Superior temporal gyrus (tissue), 1 donor: ENCODE data around the gene SLC25A19.
"Not testable (repeated sequence)": the region's sequence is repeated elsewhere in the genome, so short reads cannot be mapped to it uniquely, and the experiment has no call there.

Experiments used
- DNase-seq: peaks from one replicate; pipeline ENCODE4 v3.0.0-alpha.2; 2016; ENCODE audit errors: extremely low spot score

Gene SLC25A19

DNA sequence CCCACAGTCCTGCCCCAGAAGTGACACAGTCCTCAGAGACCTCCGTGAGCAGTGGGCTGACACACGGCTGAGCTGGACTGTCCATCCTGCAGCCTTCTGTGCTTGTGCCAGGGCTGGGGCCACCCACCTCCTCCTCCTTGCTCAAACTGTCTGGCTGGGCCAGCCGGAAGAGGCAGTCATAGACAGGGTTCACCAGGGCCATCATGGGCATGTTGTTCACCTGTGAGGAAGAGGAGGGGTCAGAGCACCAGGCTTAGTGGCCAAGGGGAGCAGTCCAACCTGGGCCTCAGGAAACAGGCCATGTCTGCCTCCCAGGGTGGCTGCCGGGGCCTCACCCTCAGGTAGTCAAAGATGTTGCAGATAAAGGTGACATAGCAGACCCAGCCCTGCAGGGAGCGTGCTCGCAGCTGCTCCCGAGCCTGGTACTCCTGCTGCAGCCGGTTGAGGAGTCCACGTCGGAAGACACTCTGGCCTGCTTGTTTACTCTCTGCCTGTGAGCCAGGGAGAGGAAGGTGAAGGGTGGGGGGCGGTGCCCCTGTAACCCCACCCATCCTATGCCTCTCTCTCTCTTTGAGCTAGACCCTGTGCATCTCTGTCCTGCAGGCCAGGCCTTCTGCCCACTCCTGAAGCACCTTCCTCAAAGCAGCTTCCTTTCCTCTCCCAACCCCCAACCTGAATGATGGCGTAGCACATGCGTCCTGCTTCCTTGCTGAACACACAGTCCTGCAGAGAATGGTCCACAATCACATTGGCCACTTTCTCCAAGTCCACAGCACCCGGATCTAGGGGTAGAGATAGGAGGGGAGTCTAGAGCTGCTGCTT lies 21.6 kb downstream of the SLC25A19 start:
- DNase-seq, result no peak

DNA sequence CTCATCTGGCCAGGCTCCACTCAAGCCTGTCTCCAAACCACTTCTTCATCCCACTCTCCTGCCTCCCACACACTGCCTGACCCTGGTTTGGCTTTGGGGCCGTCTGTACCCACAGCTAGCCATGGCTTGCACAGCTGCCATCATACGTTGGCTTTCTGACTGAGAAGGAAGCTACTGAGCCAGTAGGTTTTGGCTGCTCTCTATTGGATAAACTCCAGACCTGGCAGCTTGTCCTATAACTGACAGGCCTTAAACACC lies 22.2 kb downstream of the SLC25A19 start:
- no peak for DNase-seq

DNA sequence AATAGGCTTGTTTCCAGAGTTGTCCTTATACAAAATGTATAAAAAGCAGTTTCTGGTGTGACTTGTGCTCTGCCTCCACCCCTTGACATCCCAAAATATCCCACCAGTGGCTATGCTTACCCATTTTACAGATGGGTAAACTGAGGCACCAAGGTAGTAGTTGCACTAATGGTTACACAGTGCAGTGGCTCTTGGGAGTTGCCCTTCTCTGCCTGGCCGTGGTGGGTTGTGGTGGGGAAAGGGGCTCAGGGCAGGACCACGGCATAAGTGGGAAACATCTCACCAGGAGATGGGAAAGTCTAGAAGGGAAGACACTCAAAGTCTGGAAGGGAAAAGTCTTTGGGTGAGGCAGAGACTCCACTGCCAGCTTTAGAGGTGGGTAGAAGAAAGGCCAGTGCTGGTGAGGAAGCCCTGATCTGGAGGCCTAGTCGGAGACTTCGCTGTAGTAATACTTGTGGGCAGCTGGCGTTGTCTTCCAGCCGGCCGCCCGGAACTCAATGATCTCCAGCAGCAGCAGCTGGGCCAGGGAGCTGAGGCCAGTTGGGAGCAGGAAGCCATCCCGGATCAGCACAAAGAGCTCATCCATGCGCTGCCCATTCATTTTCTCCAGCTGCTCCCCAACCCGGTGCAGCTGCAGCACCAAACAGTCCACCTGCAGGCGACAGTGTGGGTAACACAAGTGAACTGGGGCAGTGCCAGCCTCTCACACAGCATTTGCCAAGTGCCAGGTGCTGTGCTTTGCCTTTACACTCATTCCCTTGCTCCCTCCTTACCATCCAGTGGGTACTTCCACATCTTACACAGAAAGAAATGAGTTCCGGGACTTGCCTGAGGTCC lies 22.7 kb downstream of the SLC25A19 start:
- no peak for DNase-seq

DNA sequence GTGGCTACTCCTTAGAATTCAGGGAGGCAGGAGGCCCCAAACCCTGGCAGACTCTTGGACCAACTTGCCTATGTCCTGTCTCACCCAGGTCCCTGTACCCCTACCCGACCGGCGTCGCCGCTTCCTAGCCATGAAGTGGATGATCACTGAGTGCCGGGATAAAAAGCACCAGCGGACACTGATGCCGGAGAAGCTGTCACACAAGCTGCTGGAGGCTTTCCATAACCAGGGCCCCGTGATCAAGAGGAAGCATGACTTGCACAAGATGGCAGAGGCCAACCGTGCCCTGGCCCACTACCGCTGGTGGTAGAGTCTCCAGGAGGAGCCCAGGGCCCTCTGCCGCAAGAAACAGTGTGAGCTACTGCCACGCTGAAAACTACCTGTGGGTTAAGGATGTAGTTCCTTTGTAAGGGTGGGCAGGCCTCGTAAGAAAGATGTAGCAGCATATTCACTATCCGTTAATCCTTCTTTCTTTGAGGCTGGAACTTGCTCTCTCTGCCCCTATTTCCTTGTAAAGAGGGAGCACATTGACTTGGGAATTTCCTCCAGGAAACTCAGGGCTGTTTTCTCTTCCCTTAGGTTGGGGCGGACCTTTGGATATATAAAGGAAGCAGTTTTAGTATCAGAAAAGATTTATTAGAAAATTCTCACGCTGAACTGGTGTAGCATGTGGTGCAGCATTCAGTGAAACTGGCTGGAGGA lies 23.5 kb downstream of the SLC25A19 start:
- DNase-seq, result no peak

DNA sequence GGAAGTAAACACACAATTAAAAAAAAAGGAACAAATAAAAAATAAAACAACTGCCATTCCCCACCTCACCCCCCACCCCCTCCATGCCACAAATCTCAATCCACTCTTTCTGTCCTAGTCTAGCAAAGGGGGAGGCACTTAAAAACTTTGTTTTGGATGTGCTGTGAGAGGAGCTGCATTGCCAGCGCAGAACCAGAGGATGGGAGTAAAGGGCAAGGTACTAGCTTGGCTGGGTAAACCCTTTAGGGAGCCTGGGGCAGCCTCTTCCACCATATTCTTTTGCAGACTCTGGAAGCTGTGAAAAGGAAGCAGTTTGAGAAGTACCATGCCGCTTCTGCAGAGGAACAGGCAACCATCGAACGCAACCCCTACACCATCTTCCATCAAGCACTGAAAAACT lies 26.2 kb downstream of the SLC25A19 start:
- DNase-seq, result no peak

DNA sequence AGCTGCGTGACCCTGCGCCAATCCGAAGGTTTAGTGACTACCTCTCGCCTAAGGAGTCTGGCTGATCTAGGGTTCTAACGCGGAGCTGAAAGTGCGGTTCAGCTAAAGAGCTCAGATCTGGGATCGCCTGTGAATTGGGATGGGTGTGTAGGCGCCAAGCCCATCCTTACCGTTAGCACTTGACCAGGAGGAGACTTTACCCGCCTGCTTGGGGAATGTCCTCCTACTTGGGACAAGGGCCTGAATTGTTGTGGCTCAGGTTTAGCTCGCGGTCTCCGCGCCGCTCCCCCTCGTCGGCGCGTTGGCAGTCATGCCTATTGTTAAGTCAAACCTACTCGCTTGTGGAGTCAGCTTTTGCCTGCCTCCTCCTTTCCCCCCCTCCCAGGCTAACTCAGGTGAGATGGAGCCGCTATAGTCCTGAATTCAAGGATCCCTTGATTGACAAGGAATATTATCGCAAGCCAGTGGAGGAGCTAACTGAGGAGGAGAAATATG lies 27.1 kb downstream of the SLC25A19 start:
- no peak for DNase-seq

DNA sequence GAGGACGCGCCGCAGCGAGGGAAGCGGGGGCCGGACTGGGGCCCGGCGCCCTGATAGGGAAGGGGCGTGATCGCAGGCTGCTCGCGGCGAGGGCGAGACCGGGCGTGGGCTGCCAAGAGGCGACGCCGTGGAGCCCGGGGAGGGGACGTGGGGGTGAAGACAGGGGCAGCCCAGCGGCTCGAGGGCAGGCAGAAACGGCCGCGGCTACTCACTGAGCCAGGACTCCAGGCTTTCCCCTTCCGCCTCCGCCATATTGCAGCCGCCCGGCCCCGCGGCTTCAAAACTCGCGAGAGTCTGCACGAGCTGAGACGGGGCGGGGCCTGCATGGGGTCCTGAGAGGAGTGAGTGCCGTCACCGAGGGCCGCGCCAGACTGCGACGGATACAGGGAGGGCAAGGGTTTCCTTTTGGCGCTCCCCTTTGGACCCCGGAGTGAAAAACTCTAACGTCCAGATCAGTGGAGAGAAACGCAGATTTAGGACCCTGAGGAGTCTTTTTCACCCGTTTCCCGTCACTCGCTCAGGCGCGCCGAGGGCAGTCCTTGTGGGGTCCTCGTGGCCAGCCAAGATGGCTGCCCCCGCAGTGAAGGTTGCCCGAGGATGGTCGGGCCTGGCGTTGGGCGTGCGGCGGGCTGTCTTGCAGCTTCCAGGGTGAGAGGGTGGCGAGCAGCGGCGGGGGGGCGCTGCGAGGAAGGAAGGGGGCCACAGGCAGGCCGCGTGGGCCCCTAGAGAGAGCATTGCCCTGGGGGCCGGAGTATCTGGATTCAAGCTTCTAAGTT lies 27.7 kb downstream of the SLC25A19 start, which contains the start of the genes GGA3 and MRPS7:
GGA3 (minus strand) TSS at position 271 of the 776 bp plus-strand sequence; CDS start at position 252, 19 bp downstream.
MRPS7 (plus strand) TSS at position 544 of the 776 bp plus-strand sequence; CDS start at position 566, 22 bp downstream.
- DNase-seq, result peak; percentile 95

DNA sequence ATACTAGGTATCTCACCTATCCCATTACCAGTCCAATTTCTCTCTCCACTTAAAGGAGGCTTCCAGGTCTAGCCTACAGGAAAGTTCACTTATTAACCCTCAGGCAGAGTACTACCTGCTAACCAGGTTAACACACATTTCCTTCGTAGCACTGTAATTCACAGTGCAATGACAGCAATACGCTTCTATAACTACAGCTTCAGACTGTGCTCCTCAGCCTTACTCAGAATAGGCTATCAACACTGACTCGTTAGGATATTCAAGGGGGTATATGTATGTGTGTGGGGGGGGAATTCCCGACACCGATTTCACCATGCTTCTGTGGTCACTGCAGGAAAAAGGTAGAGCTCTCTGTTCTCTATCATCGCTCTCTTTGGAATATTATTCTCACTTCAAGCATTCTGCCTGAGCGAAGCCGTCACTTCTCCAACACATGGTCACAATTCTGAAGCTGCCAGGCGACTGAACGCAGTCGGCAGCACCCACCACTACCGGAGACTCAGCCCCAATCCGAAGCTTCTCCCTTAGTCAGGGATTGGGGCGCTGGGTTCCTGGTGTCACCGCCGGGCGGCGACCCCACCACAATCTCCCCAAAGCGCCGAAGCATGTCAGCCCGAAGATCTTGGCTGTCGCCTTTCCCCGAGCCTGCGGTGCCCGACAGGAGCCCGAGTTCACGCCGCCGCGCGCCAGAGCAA lies 28.4 kb downstream of the SLC25A19 start:
- no peak for DNase-seq

DNA sequence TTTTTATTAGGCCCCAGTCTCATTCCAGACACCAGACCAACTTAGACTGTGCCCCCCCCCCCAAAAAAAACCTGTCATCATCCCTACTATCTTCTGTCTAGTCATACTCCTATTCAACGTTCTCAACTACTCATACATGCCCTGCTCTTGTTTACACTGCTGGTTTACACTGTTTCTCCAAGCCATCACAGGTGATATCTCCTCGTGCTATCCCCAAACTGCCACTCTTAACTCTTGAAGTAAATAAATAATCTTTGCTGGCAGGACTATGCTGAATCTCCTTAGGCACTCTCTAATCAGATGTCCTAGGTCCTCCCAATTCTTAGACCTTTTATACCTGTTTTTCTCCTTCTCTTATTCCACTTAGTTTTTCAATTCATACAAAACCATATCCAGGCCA lies 32.0 kb downstream of the SLC25A19 start:
- not testable (repeated sequence) for DNase-seq

DNA sequence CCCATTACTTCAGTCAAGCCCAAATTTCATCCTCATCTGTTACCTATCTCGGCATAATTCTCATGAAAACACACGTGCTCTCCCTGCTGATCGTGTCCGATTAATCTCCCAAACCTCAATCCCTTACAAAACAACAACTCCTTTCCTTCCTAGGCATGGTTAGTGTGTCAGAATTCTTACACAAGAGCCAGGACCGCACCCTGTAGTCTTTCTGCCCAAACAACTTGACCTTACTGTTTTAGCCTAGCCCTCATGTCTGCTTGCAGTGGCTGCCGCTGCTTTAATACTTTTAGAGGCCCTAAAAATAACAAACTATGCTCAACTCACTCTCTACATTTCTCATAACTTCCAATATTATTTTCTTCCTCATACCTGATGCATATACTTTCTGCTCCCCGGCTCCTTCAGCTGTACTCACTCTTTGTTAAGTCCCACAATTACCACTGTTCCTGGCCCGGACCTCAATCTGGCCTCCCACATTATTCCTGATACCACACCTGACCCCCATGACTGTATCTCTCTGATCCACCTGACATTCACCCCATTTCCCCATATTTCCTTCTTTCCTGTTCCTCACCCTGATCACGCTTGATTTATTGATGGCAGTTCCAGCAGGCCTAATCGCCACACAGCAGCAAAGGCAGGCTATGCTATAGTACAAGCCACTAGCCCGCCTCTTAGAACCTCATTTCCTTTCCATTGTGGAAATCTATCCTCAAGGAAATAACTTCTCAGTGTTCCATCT lies 33.1 kb downstream of the SLC25A19 start:
- DNase-seq, result not testable (repeated sequence)

DNA sequence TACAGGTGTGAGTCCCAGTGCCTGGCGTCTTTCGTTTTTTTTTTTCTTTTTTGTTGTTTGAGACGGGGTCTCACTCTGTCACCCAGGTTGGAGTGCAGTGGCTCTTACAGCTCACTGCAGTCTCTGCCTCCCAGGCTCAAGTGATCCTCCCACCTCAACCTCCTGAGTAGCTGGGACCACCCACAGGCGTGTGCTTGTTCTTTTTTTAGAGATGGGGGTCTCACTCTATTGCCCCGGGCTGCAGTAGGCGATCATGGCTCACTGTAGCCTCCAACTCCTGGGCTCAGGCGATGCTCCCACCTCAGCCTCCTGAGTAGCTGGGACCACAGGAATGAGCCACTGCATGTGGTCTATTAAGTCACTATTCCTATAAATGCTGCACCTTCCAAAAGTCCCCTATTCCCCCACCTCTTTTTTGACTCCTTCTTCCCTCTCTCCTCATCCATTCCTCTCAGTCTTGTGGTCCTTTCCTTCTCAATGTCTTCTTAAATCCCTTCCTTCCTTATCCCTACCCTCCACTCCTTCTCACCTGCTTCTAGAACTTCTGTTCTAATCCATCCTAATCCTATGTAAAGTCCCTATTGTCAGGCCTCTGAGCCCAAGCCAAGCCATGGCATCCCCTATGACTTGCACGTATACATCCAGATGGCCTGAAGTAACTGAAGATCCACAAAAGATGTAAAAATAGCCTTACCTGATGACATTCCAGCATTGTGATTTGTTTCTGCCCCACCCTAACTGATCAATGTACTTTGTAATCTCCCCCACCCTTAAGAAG lies 37.0 kb downstream of the SLC25A19 start:
- DNase-seq, result no peak

DNA sequence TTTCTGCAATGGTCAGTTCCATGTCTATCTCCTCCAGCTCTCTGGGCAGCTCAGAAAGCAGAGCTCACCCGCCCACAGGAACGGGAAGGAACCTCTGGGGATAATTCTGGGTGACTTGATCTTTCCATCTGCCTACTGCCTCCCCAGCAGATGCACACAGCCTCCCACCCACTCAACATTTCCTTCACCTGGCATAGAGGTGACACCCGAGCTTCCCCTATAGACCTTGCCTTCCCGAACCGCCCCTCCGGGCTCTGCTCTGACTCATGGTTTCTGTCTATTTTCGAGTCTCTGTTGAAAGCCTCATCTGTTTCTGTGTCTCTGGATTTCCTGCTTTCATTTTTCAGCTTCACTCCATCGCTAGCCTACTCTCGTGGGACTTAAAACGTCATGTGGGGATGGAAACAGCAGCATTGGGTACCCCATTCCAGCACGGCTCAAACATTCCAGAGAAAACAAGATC lies 39.2 kb downstream of the SLC25A19 start:
- peak; percentile 37 for DNase-seq

DNA sequence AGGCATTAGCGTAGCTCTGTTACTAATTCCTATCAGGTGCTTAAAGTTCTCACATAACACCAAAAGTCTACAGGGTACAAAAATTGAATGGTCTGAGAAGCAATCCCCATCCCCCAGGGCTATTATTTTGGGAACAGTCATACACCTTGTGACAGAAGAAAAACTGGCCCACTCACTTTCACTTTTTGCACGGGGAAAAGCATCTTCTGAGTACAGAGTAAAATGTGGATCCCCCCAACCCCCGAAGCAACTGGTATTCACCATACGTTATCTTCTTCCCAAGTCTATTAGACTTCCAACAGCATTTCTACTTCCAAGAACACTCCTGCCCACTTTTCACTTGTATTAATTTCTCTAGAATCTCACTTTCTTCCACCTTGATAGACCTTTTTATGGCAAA lies 39.7 kb downstream of the SLC25A19 start:
- no peak for DNase-seq

DNA sequence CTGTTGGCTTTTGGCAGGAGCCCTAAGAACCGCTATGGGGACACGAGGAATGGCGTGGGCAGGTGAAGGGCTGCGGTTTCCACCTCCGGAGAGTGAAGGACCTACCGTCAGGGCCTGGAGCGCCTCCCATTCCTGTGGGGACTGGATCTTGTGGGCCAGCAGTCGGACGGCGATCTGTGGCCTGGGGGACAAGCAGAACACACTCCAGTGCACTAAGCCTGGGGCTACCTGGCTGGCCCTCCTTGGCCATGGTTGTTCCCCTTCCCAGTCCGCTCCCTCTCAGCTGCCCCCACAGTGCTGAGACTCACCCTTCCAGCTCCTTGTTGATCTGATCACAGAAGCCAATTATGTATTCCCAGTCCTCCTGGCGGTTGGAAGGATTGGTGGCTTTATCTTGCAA lies 42.8 kb downstream of the SLC25A19 start:
- DNase-seq, result no peak

DNA sequence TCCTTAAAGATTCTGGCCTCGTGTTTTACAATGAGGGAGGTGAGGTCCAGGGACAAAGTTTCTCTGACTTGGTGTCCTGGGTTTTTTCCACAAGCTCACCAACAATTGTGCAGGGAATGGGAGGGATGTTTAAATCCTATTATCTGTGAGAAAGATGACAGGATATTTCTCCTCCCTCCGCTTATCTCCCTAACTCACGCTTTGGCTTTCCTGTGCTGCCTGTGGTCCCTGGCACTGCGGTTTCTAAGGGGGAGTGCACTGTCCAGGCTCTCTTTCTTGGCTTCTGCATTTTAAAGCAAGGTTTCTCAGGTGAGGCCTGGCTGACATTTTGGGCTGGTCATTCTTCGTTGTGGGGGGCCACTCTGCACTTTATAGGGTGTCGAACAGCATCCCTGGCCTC lies 44.2 kb downstream of the SLC25A19 start:
- no peak for DNase-seq

DNA sequence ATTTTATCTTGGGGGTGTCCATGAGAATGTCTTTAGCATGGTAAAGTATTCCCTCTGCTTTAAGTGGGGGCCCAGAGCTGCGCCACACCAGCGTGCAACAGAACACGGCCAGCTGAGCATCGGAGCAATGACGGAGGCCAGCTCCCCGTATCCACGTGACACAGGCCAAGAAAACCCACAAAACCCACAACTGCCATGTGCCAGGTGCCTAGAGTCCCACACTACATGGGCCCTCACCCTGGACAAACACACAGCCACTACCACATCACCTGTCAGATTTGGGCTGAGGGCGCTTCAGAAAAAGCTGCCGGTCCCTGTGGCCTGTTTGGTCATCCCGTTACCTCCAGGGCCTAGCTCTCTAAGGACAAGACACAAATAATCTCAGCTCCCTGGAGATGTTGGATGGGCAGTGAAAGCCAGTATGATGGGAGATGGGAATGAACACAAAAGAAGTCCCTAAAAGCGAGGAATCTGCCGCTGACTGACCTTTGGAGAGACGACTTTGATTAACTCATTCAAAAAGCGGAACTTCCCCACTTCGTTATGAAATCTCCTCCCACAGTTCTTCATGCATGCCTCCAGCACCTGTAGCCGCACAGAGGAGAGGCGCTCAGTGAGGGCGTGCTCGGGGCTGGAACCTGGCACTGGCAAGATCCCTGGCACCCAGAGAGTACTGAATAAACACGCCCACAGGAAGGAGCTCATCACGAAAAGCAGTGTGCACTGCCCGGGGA lies 44.9 kb downstream of the SLC25A19 start:
- no peak for DNase-seq

DNA sequence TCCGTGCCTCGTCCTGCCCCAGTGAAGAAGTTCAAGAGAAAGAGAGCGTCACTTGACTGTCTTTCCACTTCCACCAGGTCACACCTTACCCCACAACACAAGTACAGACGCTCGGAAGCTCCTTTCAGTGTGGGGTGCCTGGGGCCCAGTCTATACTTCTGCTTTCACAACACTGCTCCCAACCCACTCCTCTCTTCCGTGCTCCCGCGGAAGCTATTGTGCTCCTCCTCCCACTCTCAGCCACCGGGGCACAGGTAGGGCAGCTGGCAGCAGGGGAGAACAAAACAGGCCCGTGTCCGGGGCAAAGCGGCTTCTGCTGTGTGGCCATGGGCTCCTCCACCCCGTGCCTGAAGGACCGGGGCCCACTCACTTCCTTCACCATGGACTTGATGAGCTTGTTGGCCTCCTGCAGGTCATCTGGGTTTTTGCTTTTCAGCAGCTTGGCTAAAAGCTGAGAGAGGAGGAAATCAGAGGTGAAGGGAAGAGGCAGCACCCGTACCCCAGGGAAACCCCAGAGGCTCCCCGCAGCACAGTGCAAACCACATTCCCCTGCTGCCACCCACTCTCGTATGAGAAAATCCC lies 46.7 kb downstream of the SLC25A19 start:
- no peak for DNase-seq

DNA sequence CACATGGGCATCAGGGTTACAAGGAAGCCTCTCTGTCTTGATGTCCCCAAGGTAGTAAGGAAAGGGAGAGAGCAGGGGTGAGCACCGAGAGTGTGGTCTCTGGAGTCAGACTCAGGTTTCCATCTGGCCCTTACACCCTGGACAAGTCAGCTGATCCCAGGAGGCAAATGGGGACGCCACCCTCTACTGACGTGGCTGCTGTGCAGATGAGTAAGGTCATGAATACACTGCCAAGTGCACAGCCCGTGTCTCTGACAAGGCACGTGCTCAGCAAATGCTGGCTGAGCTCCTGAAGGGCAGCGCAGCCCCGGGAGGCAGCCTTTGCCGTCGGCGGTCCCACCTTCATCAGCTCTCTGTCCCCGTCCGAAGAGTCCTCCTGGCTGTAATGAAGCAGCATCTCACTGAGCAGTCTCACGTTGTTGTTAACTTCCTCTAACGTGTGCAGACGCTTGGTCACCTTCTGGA lies 47.2 kb downstream of the SLC25A19 start:
- no peak for DNase-seq
